GM12878 (cell line): ENCODE results near the gene RPP40. TPM values are rescaled to one million over a fixed set of nuclear protein-coding genes. Genes with fewer than 3 reads are reported as not detected.

Source experiments
- ATAC-seq: fragments of 200-7000 bp; cut with Tn5 transposase; 3 replicates; pipeline ENCODE4 v1.9.1; 2020; ENCODE audit warnings: mild to moderate bottlenecking, moderate library complexity
- BruUV-seq: library from RNA; stranded (reverse); fragments of 400-500 nt; replicated peaks from 2 replicates; lab custom pipeline; 2021; lab: Mats Ljungman, UMichigan
- CTCF ChIA-PET: fragments of 300-600 bp; sonication (Branson Sonifier 250); formaldehyde crosslinking; extraction: SDS; loops from one replicate; lab custom pipeline; 2021; ENCODE audit warnings: inconsistent platforms; lab: Yijun Ruan, JAX
- POLR2A ChIA-PET: fragments of 350-600 bp; formaldehyde crosslinking; extraction: SDS; loops from one replicate; lab custom pipeline; 2021; ENCODE audit warnings: inconsistent platforms; lab: Charles Lee
- RAD21 ChIA-PET: fragments of 300-600 bp; sonication (Branson Sonifier 250); formaldehyde crosslinking; loops from one replicate; lab custom pipeline; 2023; ENCODE audit warnings: antibody characterized with exemption; ENCODE audit not compliant: unreplicated experiment; lab: Charles Lee
- SMC1A ChIA-PET: fragments of 300-600 bp; sonication (Branson Sonifier 250); formaldehyde crosslinking; loops from one replicate; lab custom pipeline; 2023; ENCODE audit not compliant: unreplicated experiment, uncharacterized antibody; lab: Charles Lee
- DNase-seq: peaks from one replicate; pipeline ENCODE4 v3.0.0-alpha.2; 2011; ENCODE audit warnings: low read depth, low spot score
- FAIRE-seq: peaks from 3 replicates; lab custom pipeline; 2011; peaks lifted over from hg19 to GRCh38; lab: Jason Lieb, UNC
- H2AFZ ChIP-seq: 2 replicates; pipeline ENCODE4 v1.6.0; 2011; ENCODE audit warnings: low read depth, low read length, control low read depth; ENCODE audit not compliant: control insufficient read depth
- H3K27ac ChIP-seq: 2 replicates; pipeline ENCODE4 v1.5.1; 2011; ENCODE audit warnings: control low read depth; ENCODE audit not compliant: control insufficient read depth, insufficient read depth
- H3K27me3 ChIP-seq, 2 experiments: replicated peaks in 1 of 2; 2 replicates each; pipeline versions ENCODE4 v1.6.0 to v1.6.1; 2011; ENCODE audit warnings: low read length in 1 of 2; ENCODE audit not compliant: control insufficient read depth in 2 of 2, insufficient read depth in 2 of 2
- H3K36me3 ChIP-seq, 2 experiments: 2 replicates each; pipeline ENCODE4 v1.5.1; 2011; ENCODE audit warnings: low read length in 1 of 2; ENCODE audit not compliant: control insufficient read depth in 2 of 2, insufficient read depth in 2 of 2
- H3K4me1 ChIP-seq: 2 replicates; pipeline ENCODE4 v1.6.1; 2011; ENCODE audit warnings: mild to moderate bottlenecking, low read length, moderate library complexity, mixed read lengths; ENCODE audit not compliant: control insufficient read depth, insufficient read depth
- H3K4me2 ChIP-seq: 2 replicates; pipeline ENCODE4 v1.6.0; 2011; ENCODE audit warnings: control low read depth; ENCODE audit not compliant: control insufficient read depth, insufficient read depth
- H3K4me3 ChIP-seq: fragments of 200-600 bp; sonication (generic); 2 replicates; pipeline ENCODE4 v1.5.1; 2016
- H3K79me2 ChIP-seq: 2 replicates; pipeline ENCODE4 v1.6.0; 2011; ENCODE audit warnings: low read length; ENCODE audit not compliant: control insufficient read depth, insufficient read depth
- H3K9ac ChIP-seq: 2 replicates; pipeline ENCODE4 v1.8.0; 2011; ENCODE audit warnings: low read length, control low read depth, mixed read lengths; ENCODE audit not compliant: control insufficient read depth, insufficient read depth
- H3K9me3 ChIP-seq: replicated peaks from 3 replicates; pipeline ENCODE4 v1.5.1; 2011; ENCODE audit warnings: mild to moderate bottlenecking, low read length; ENCODE audit not compliant: control insufficient read depth, insufficient read depth
- H4K20me1 ChIP-seq: 2 replicates; pipeline ENCODE4 v1.6.0; 2011; ENCODE audit not compliant: control insufficient read depth, insufficient read depth
- BHLHE40 ChIP-seq, 2 experiments: fragments of 450-650 bp in 1 of 2; IDR thresholded peaks; 2 replicates each; pipeline ENCODE4 v1.6.1; 2011 to 2017; ENCODE audit warnings: low read depth in 2 of 2, borderline replicate concordance in 1 of 2, improper control_type of control experiment in 1 of 2, low read length in 1 of 2, mild to moderate bottlenecking in 1 of 2
- CBX5 ChIP-seq: sonication (generic); IDR thresholded peaks from 2 replicates; pipeline ENCODE4 v1.6.1; 2016; ENCODE audit warnings: low read depth, moderate library complexity, mild to moderate bottlenecking, inconsistent platforms
- DPF2 ChIP-seq: fragments of 450-650 bp; IDR thresholded peaks from 2 replicates; pipeline ENCODE4 v1.6.1; 2017; ENCODE audit warnings: mild to moderate bottlenecking
- EP300 ChIP-seq, 2 experiments: fragments of 150-350 bp in 1 of 2; IDR thresholded peaks; 2 replicates each; pipeline ENCODE4 v1.6.1; 2011 to 2012; ENCODE audit warnings: low read depth in 2 of 2, low read length in 2 of 2, borderline replicate concordance in 1 of 2, improper control_type of control experiment in 1 of 2, inconsistent platforms in 1 of 2; ENCODE audit not compliant: control insufficient read depth in 1 of 2
- ESRRA ChIP-seq: IDR thresholded peaks from 2 replicates; pipeline ENCODE4 v1.6.1; 2012; ENCODE audit warnings: mild to moderate bottlenecking, low read length, improper control_type of control experiment
- MTA3 ChIP-seq: IDR thresholded peaks from 2 replicates; pipeline ENCODE4 v1.6.1; 2012; ENCODE audit warnings: low read length, inconsistent platforms, borderline replicate concordance
- POLR2A ChIP-seq: IDR thresholded peaks from 2 replicates; pipeline ENCODE4 v1.6.1; 2011; ENCODE audit warnings: low read depth, mild to moderate bottlenecking, low read length
- RAD51 ChIP-seq: fragments of 450-650 bp; IDR thresholded peaks from 2 replicates; pipeline ENCODE4 v1.6.1; 2016; ENCODE audit warnings: moderate library complexity, mild to moderate bottlenecking, inconsistent platforms
- RB1 ChIP-seq: fragments of 450-650 bp; formaldehyde crosslinking; IDR thresholded peaks from 2 replicates; pipeline ENCODE4 v1.6.1; 2017; ENCODE audit warnings: mild to moderate bottlenecking, borderline replicate concordance
- SIN3A ChIP-seq: IDR thresholded peaks from 2 replicates; pipeline ENCODE4 v1.6.1; 2012; ENCODE audit warnings: low read depth, low read length, improper control_type of control experiment
- SPI1 ChIP-seq: IDR thresholded peaks from 2 replicates; pipeline ENCODE4 v1.6.1; 2011; ENCODE audit warnings: low read depth, mild to moderate bottlenecking, low read length, moderate library complexity, borderline replicate concordance; ENCODE audit not compliant: insufficient read depth
- TCF12 ChIP-seq: IDR thresholded peaks from 2 replicates; pipeline ENCODE4 v1.6.1; 2011; ENCODE audit warnings: low read depth, mild to moderate bottlenecking, low read length
- ZBED1 ChIP-seq: IDR thresholded peaks from 2 replicates; pipeline ENCODE4 v1.6.1; 2016; ENCODE audit warnings: borderline replicate concordance
- ZNF207 ChIP-seq: fragments of 450-650 bp; IDR thresholded peaks from 2 replicates; pipeline ENCODE4 v1.6.1; 2014; ENCODE audit warnings: antibody characterized with exemption, mild to moderate bottlenecking, borderline replicate concordance
- ZNF592 ChIP-seq: fragments of 450-650 bp; IDR thresholded peaks from 2 replicates; pipeline ENCODE4 v1.6.1; 2017; ENCODE audit warnings: mild to moderate bottlenecking, moderate library complexity
- WGBS: methylation state at CpG from one replicate; pipeline ENCODE4 v1.1.6; 2016; ENCODE audit warnings: low lambda C conversion rate; ENCODE audit not compliant: insufficient replicate concordance, insufficient coverage; ENCODE audit errors: missing lambda C conversion rate; 5-methylcytosine and 5-hydroxymethylcytosine counted together
- in situ Hi-C: fragments of 300-500 bp; cut with MboI; formaldehyde crosslinking; loops from 9 replicates; pipeline ENCODE4 v1.14.3; 2018; ENCODE audit warnings: mixed read lengths
- intact Hi-C: fragments of 100-400 bp; cut with micrococcal nuclease; formaldehyde crosslinking; loops from one replicate; pipeline ENCODE4 v1.14.2; 2022; ENCODE audit not compliant: unreplicated experiment
- polyA plus RNA-seq, 11 experiments: library from polyadenylated mRNA; depleted of rRNA in 4 of 11; unstranded in 6 of 11; stranded (reverse) in 5 of 11; fragments of >200 nt; fragmentation: Nextera tagmentation in 4 of 11; fragmentation: Illumina TruSeq in 1 of 11; extraction: Ambion mirVana in 4 of 11; extraction: Trizol in 1 of 11; gene quantifications; 1 replicate in 1 of 11; 2 replicates in 10 of 11; pipeline versions ENCODE4 v1.2.1 to v1.2.3, GENCODE V29; 2011 to 2016; ENCODE audit warnings: inconsistent platforms in 2 of 11, missing spikeins in 2 of 11, low read depth in 1 of 11
- total RNA-seq, 4 experiments: library from RNA; depleted of rRNA in 3 of 4; stranded (reverse); fragments of >200 nt in 3 of 4; fragmentation: Illumina TruSeq in 1 of 4; extraction: Trizol in 1 of 4; gene quantifications; 2 replicates each; pipeline versions ENCODE4 v1.2.1 to v1.2.3, GENCODE V29; 2013 to 2021

The RPP40 gene
- total and polyA plus RNA-seq, 10 of the 15 experiments (the other 5 are each of a cell fraction or from before 2014, with no cell fraction given) = 5.6 to 46.3 (median 21.7) TPM

- TF ChIP-seq BHLHE40 (IDR thresholded peaks at IDR 0.05; ENCODE audit: borderline replicate concordance in 1 of 2, low read depth in 2 of 2, low read length in 1 of 2) = no peak
- TF ChIP-seq CBX5 = no peak
- TF ChIP-seq RAD51 = no peak
- TF ChIP-seq TCF12 = no peak
- no peak for TF ChIP-seq POLR2A
- TF ChIP-seq MTA3 = no peak
- no peak for TF ChIP-seq ZBED1
- TF ChIP-seq RB1 = no peak
- no peak for TF ChIP-seq EP300 (IDR thresholded peaks at IDR 0.05; ENCODE audit: borderline replicate concordance in 1 of 2, control insufficient read depth in 1 of 2, low read depth in 2 of 2, low read length in 2 of 2)
- TF ChIP-seq ESRRA = no peak
- no peak for TF ChIP-seq DPF2
- no peak for TF ChIP-seq ZNF207
- no peak for TF ChIP-seq SPI1
- TF ChIP-seq ZNF592 = no peak
- TF ChIP-seq SIN3A = no peak
- POLR2A ChIA-PET = no interaction called here
- CTCF ChIA-PET = no interaction called here
- Histone ChIP-seq H3K27ac (no peak overlapping the region), H3K36me3 (peaks cover 2 to 4% of the 10 kb centered on the region in 2 experiments; a peak in 3 of 4 replicates), H3K4me3 (no peak overlapping the region), H3K27me3 (no peaks in the 10 kb centered on the region), H3K4me1 (no peaks in the 10 kb centered on the region), H2AFZ (no peak overlapping the region), H3K9me3 (no peaks in the 10 kb centered on the region), H3K9ac (no peak overlapping the region), H4K20me1 (no peaks in the 10 kb centered on the region), H3K4me2 (no peak overlapping the region), H3K79me2 (no peaks in the 10 kb centered on the region)
- FAIRE-seq (no peak), ATAC-seq (no peak), DNase-seq (no peak)
- no TSS peak for BruUV-seq
- RAD21 ChIA-PET = no interaction called here
- intact Hi-C loops = no loop called here
- in situ Hi-C loops = no loop called here
- SMC1A ChIA-PET = no interaction called here
- 46% methylated on average over 3 of the region's 3 CpGs for WGBS
Observed at GRCh38 chr6:4958624-4959023, 45.2 kb downstream of the RPP40 start.
